ENCODE results near the gene FTO.
"Not testable (repeated sequence)": the region's sequence is repeated elsewhere in the genome, so short reads cannot be mapped to it uniquely, and the experiment has no call there.

FTO gene

GRCh38 chr16:54165912-54166865, 462.2 kb downstream of the FTO start:
- DNase-seq: no peak

- DNase-seq: no peak
Measured at GRCh38 chr16:54169112-54169511, 465.2 kb downstream of the FTO start.

- DNase-seq: no peak
Measured at GRCh38 chr16:54171626-54172537, 467.9 kb downstream of the FTO start.

GRCh38 chr16:54173490-54173889, 469.5 kb downstream of the FTO start:
- no peak for DNase-seq

GRCh38 chr16:54174201-54174600, 470.2 kb downstream of the FTO start:
- no peak for DNase-seq

- DNase-seq: no peak
Measured at GRCh38 chr16:54174750-54175149, 470.8 kb downstream of the FTO start.

- no peak for DNase-seq
Measured at GRCh38 chr16:54175169-54175551, 471.2 kb downstream of the FTO start.

- DNase-seq: no peak
Measured at GRCh38 chr16:54175552-54176375, 471.8 kb downstream of the FTO start.

GRCh38 chr16:54176376-54176901, 472.5 kb downstream of the FTO start:
- DNase-seq: no peak

- DNase-seq: no peak
Measured at GRCh38 chr16:54177052-54177861, 473.3 kb downstream of the FTO start.

GRCh38 chr16:54177862-54178477, 474.0 kb downstream of the FTO start:
- DNase-seq: no peak

GRCh38 chr16:54178478-54178976, 474.6 kb downstream of the FTO start:
- DNase-seq: no peak

- DNase-seq: no peak
Measured at GRCh38 chr16:54180421-54181359, 476.7 kb downstream of the FTO start.

GRCh38 chr16:54181683-54182329, 477.9 kb downstream of the FTO start:
- DNase-seq: not testable (repeated sequence)

- no peak for DNase-seq
Measured at GRCh38 chr16:54185045-54185444, 481.1 kb downstream of the FTO start.

GRCh38 chr16:54191163-54191562, 487.2 kb downstream of the FTO start:
- no peak for DNase-seq

- DNase-seq: no peak
Measured at GRCh38 chr16:54191592-54191991, 487.6 kb downstream of the FTO start.

- DNase-seq: no peak
Measured at GRCh38 chr16:54193013-54193664, 489.2 kb downstream of the FTO start.
